HL-60 (cell line): ENCODE data around the gene TBC1D17.

Experiments used
- GABPA ChIP-seq: IDR thresholded peaks from 2 replicates; pipeline ENCODE4 v1.6.1; 2012; ENCODE audit warnings: low read depth
- POLR2AphosphoS5 ChIP-seq: IDR thresholded peaks from 2 replicates; pipeline ENCODE4 v1.6.1; 2012; ENCODE audit warnings: low read depth
- TF ChIP-seq, protein P1 (sequence below): IDR thresholded peaks from one replicate; pipeline ENCODE4 v1.5.1; 2011; ENCODE audit warnings: low read length, control low read depth, inconsistent platforms; ENCODE audit not compliant: insufficient read depth
- TF ChIP-seq, protein P2 (sequence below): IDR thresholded peaks from 2 replicates; pipeline ENCODE4 v1.6.1; 2012; ENCODE audit warnings: low read depth; ENCODE audit not compliant: insufficient replicate concordance

- TF ChIP-seq, protein P1, sequence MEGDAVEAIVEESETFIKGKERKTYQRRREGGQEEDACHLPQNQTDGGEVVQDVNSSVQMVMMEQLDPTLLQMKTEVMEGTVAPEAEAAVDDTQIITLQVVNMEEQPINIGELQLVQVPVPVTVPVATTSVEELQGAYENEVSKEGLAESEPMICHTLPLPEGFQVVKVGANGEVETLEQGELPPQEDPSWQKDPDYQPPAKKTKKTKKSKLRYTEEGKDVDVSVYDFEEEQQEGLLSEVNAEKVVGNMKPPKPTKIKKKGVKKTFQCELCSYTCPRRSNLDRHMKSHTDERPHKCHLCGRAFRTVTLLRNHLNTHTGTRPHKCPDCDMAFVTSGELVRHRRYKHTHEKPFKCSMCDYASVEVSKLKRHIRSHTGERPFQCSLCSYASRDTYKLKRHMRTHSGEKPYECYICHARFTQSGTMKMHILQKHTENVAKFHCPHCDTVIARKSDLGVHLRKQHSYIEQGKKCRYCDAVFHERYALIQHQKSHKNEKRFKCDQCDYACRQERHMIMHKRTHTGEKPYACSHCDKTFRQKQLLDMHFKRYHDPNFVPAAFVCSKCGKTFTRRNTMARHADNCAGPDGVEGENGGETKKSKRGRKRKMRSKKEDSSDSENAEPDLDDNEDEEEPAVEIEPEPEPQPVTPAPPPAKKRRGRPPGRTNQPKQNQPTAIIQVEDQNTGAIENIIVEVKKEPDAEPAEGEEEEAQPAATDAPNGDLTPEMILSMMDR: no peak
- TF ChIP-seq, protein P2, sequence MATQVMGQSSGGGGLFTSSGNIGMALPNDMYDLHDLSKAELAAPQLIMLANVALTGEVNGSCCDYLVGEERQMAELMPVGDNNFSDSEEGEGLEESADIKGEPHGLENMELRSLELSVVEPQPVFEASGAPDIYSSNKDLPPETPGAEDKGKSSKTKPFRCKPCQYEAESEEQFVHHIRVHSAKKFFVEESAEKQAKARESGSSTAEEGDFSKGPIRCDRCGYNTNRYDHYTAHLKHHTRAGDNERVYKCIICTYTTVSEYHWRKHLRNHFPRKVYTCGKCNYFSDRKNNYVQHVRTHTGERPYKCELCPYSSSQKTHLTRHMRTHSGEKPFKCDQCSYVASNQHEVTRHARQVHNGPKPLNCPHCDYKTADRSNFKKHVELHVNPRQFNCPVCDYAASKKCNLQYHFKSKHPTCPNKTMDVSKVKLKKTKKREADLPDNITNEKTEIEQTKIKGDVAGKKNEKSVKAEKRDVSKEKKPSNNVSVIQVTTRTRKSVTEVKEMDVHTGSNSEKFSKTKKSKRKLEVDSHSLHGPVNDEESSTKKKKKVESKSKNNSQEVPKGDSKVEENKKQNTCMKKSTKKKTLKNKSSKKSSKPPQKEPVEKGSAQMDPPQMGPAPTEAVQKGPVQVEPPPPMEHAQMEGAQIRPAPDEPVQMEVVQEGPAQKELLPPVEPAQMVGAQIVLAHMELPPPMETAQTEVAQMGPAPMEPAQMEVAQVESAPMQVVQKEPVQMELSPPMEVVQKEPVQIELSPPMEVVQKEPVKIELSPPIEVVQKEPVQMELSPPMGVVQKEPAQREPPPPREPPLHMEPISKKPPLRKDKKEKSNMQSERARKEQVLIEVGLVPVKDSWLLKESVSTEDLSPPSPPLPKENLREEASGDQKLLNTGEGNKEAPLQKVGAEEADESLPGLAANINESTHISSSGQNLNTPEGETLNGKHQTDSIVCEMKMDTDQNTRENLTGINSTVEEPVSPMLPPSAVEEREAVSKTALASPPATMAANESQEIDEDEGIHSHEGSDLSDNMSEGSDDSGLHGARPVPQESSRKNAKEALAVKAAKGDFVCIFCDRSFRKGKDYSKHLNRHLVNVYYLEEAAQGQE: no peak
- TF ChIP-seq POLR2AphosphoS5 (no peak), GABPA (no peak)
These were observed 30.4 kb downstream of the TBC1D17 start for GRCh38 chr19:49907745-49908446.
